ENCODE results near the gene ZNF76. TPM values are rescaled to one million over a fixed set of nuclear protein-coding genes. Genes with fewer than 3 reads are reported as not detected.

ZNF76 gene
- total RNA-seq, 2 experiments from 2014 or later: 31.0 to 59.5 TPM

GRCh38 chr6:35260591-35261570 lies 1.3 kb downstream of the ZNF76 start:
- TF ChIP-seq CTCF (conservative IDR thresholded peaks at IDR 0.05; ENCODE audit: low read length) (no peak), EZH2phosphoT487 (IDR thresholded peaks at IDR 0.05; ENCODE audit: borderline replicate concordance, low read depth, low read length) (no peak)
- H3K4me1 ChIP-seq (ENCODE audit: insufficient read depth, low read length, poor library complexity, severe bottlenecking): peaks cover 31% of the 10 kb centered on the region
- peaks cover 22% of the 10 kb centered on the region; the same call in 1 of the 2 replicates for H3K79me2 ChIP-seq (ENCODE audit: insufficient read depth, low read depth, low read length)
- no peaks in the 10 kb centered on the region for H4K20me1 ChIP-seq (ENCODE audit: insufficient read depth, low read length)
- H3K36me3 ChIP-seq (ENCODE audit: insufficient read depth, low read length): no peaks in the 10 kb centered on the region
- DNase-seq (ENCODE audit: low spot score): no peak
- peak overlapping the region; percentile 62; the same call in 1 of the 2 replicates for H2AFZ ChIP-seq (ENCODE audit: low read length)
- no peaks in the 10 kb centered on the region for H3K9me3 ChIP-seq (ENCODE audit: low read length)
- CTCF ChIA-PET (ENCODE audit: unreplicated experiment): interaction anchor here (0.5 kb wide), 1 partner anchor 523 kb away, joined by 3 read pairs; no protein-coding TSS in a partner anchor
- peak overlapping the region; percentile 81 for H3K4me3 ChIP-seq (ENCODE audit: low read depth, low read length, poor library complexity, severe bottlenecking)
- H3K27ac ChIP-seq (ENCODE audit: low read depth, low read length, poor library complexity, severe bottlenecking): peak overlapping the region; percentile 63
- H3K4me2 ChIP-seq (ENCODE audit: low read length): peak overlapping the region; percentile 96
- POLR2A ChIA-PET: interaction anchor here (1.1 kb wide), 1 partner anchor 24 kb away, joined by 3 read pairs; no protein-coding TSS in a partner anchor
- intact Hi-C loops (cut with micrococcal nuclease; ENCODE audit: unreplicated experiment): no loop called here
- no TSS peak for BruUV-seq (replicated peaks)
- H3K9me2 ChIP-seq (ENCODE audit: insufficient read depth, low read length): no peaks in the 10 kb centered on the region

- H3K36me3 ChIP-seq (ENCODE audit: insufficient read depth, low read length): no peaks in the 10 kb centered on the region
- H3K4me2 ChIP-seq (ENCODE audit: low read length): no peak overlapping the region
- no peaks in the 10 kb centered on the region for H3K9me2 ChIP-seq (ENCODE audit: insufficient read depth, low read length)
- H3K4me3 ChIP-seq (ENCODE audit: low read depth, low read length, poor library complexity, severe bottlenecking): no peak overlapping the region
- ChIA-PET CTCF (ENCODE audit: unreplicated experiment) (no interaction called here), POLR2A (no interaction called here)
- H2AFZ ChIP-seq (ENCODE audit: low read length): no peak overlapping the region
- peaks cover 22% of the 10 kb centered on the region; the same call in 1 of the 2 replicates for H3K79me2 ChIP-seq (ENCODE audit: insufficient read depth, low read depth, low read length)
- H3K27ac ChIP-seq (ENCODE audit: low read depth, low read length, poor library complexity, severe bottlenecking): no peak overlapping the region
- H3K9me3 ChIP-seq (ENCODE audit: low read length): no peaks in the 10 kb centered on the region
- BruUV-seq (replicated peaks): no TSS peak
- no peaks in the 10 kb centered on the region for H4K20me1 ChIP-seq (ENCODE audit: insufficient read depth, low read length)
- DNase-seq (ENCODE audit: low spot score): no peak
- TF ChIP-seq CTCF (conservative IDR thresholded peaks at IDR 0.05; ENCODE audit: low read length) (no peak), EZH2phosphoT487 (IDR thresholded peaks at IDR 0.05; ENCODE audit: borderline replicate concordance, low read depth, low read length) (no peak)
- intact Hi-C loops (cut with micrococcal nuclease; ENCODE audit: unreplicated experiment): no loop called here
- H3K4me1 ChIP-seq (ENCODE audit: insufficient read depth, low read length, poor library complexity, severe bottlenecking): peaks cover 31% of the 10 kb centered on the region
Measured at GRCh38 chr6:35262596-35262995, 3.1 kb downstream of the ZNF76 start.

All from OCI-LY7 (cell line).